Chondrocyte (in vitro differentiated cells): Measurements from ENCODE around the gene GNAQ. TPM values are rescaled to one million over a fixed set of nuclear protein-coding genes. Genes with fewer than 3 reads are reported as not detected.
A peak's percentile ranks its signal among the peaks of the same experiment; 100 is the strongest.

Experiments
- DNase-seq: peaks from one replicate; pipeline ENCODE4 v3.0.0; 2021; ENCODE audit warnings: mixed read lengths, low spot score
- H3K27ac Mint-ChIP-seq: one replicate; pipeline ENCODE4 v1.8.0; 2021; ENCODE audit warnings: mild to moderate bottlenecking, moderate library complexity, mixed read lengths; ENCODE audit not compliant: unreplicated experiment
- H3K27me3 Mint-ChIP-seq: 2 replicates; pipeline ENCODE4 v1.8.0; 2021; ENCODE audit warnings: low read depth, mixed read lengths
- H3K36me3 Mint-ChIP-seq: 2 replicates; pipeline ENCODE4 v1.8.0; 2021; ENCODE audit warnings: low read depth, mixed read lengths
- H3K4me1 Mint-ChIP-seq: 2 replicates; pipeline ENCODE4 v1.8.0; 2021; ENCODE audit warnings: low read depth, mild to moderate bottlenecking, mixed read lengths
- H3K4me3 Mint-ChIP-seq: one replicate; pipeline ENCODE4 v1.8.0; 2021; ENCODE audit warnings: mild to moderate bottlenecking, moderate library complexity, mixed read lengths; ENCODE audit not compliant: unreplicated experiment
- H3K9me3 Mint-ChIP-seq: 2 replicates; pipeline ENCODE4 v1.8.0; 2021; ENCODE audit warnings: low read depth, mixed read lengths
- CTCF ChIP-seq: fragments of 200-600 bp; sonication (generic); IDR thresholded peaks from 2 replicates; pipeline ENCODE4 v1.5.0; 2021; ENCODE audit warnings: antibody characterized with exemption, mild to moderate bottlenecking, moderate library complexity
- total RNA-seq: library from RNA; stranded (reverse); gene quantifications from 3 replicates; pipeline ENCODE4 v1.2.1, GENCODE V29; 2021

The GNAQ gene
- total RNA-seq, 1 donor from 2014 or later: 87.0 TPM

GRCh38 chr9:77785341-77785740 is 246.3 kb downstream of the GNAQ start:
- Mint-ChIP-seq H3K4me3 (no peak overlapping the region), H3K9me3 (no peaks in the 10 kb centered on the region), H3K4me1 (peaks cover 15% of the 10 kb centered on the region), H3K27me3 (no peaks in the 10 kb centered on the region), H3K36me3 (peaks cover 12% of the 10 kb centered on the region), H3K27ac (no peak overlapping the region)
- TF ChIP-seq CTCF: no peak
- no peak for DNase-seq

GRCh38 chr9:77783518-77783917 is 248.1 kb downstream of the GNAQ start:
- Mint-ChIP-seq H3K27ac (peak overlapping the region; percentile 17), H3K4me3 (no peak overlapping the region), H3K4me1 (peaks cover 17% of the 10 kb centered on the region), H3K9me3 (peaks cover 6% of the 10 kb centered on the region), H3K27me3 (no peaks in the 10 kb centered on the region), H3K36me3 (peaks cover 14% of the 10 kb centered on the region)
- TF ChIP-seq CTCF: no peak
- DNase-seq: no peak

GRCh38 chr9:77779010-77779409 is 252.6 kb downstream of the GNAQ start:
- H3K36me3 Mint-ChIP-seq: peaks cover 14% of the 10 kb centered on the region
- no peak for TF ChIP-seq CTCF
- DNase-seq: no peak
- H3K4me3 Mint-ChIP-seq: no peak overlapping the region
- H3K27me3 Mint-ChIP-seq: no peaks in the 10 kb centered on the region
- no peak overlapping the region for H3K27ac Mint-ChIP-seq
- H3K9me3 Mint-ChIP-seq: peaks cover 22% of the 10 kb centered on the region
- H3K4me1 Mint-ChIP-seq: peaks cover 5% of the 10 kb centered on the region

GRCh38 chr9:77773381-77773780 is 258.2 kb downstream of the GNAQ start:
- TF ChIP-seq CTCF: no peak
- peaks cover 16% of the 10 kb centered on the region for H3K9me3 Mint-ChIP-seq
- DNase-seq: no peak
- H3K27ac Mint-ChIP-seq: no peak overlapping the region
- no peaks in the 10 kb centered on the region for H3K27me3 Mint-ChIP-seq
- no peak overlapping the region for H3K4me3 Mint-ChIP-seq
- H3K36me3 Mint-ChIP-seq: peaks cover 12% of the 10 kb centered on the region
- peaks cover 8% of the 10 kb centered on the region for H3K4me1 Mint-ChIP-seq

GRCh38 chr9:77772646-77773045 is 259.0 kb downstream of the GNAQ start:
- H3K4me1 Mint-ChIP-seq: peaks cover 8% of the 10 kb centered on the region

More at GRCh38 chr9:77772646-77773045, 259.0 kb downstream of the GNAQ start:
- no peak overlapping the region for H3K27ac Mint-ChIP-seq
- H3K27me3 Mint-ChIP-seq: no peaks in the 10 kb centered on the region
- TF ChIP-seq CTCF: no peak
- DNase-seq: no peak
- H3K4me3 Mint-ChIP-seq: no peak overlapping the region
- H3K36me3 Mint-ChIP-seq: peaks cover 7% of the 10 kb centered on the region
- peaks cover 11% of the 10 kb centered on the region for H3K9me3 Mint-ChIP-seq
